ENCODE results near the gene L3MBTL4. TPM values are rescaled to one million over a fixed set of nuclear protein-coding genes. Genes with fewer than 3 reads are reported as not detected.

Gene L3MBTL4
- total RNA-seq, 4 donors from 2014 or later: 5.6 to 45.7 (median 12.0) TPM

DNA sequence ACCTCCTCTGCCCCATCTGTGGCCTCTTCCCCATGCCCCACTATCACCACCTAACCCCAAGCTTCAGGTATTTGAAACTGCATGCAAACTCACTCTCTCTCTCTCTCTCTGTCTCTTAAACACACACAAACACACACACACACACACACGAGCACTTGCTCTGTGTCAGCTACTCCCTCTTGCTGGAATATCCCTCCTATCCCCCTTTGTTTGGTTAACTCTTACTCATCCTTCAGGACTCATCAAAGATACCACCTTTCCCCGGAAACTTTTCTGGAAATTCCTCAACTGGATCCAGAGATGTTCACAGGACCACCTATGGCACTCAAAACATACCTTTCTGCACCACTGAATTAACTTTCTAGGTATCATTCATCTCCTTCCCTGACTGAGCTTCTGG lies 296.6 kb downstream of the L3MBTL4 start:
- no peak overlapping the region for H3K27ac ChIP-seq
- no peaks in the 10 kb centered on the region for H3K4me1 ChIP-seq
- intact Hi-C loops (cut with DNase I; ENCODE audit: low total_unique reads): no loop called here
- H3K36me3 ChIP-seq: no peaks in the 10 kb centered on the region
- TF ChIP-seq, protein P1, sequence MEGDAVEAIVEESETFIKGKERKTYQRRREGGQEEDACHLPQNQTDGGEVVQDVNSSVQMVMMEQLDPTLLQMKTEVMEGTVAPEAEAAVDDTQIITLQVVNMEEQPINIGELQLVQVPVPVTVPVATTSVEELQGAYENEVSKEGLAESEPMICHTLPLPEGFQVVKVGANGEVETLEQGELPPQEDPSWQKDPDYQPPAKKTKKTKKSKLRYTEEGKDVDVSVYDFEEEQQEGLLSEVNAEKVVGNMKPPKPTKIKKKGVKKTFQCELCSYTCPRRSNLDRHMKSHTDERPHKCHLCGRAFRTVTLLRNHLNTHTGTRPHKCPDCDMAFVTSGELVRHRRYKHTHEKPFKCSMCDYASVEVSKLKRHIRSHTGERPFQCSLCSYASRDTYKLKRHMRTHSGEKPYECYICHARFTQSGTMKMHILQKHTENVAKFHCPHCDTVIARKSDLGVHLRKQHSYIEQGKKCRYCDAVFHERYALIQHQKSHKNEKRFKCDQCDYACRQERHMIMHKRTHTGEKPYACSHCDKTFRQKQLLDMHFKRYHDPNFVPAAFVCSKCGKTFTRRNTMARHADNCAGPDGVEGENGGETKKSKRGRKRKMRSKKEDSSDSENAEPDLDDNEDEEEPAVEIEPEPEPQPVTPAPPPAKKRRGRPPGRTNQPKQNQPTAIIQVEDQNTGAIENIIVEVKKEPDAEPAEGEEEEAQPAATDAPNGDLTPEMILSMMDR (IDR thresholded peaks at IDR 0.05): no peak
- TF ChIP-seq POLR2A (IDR thresholded peaks at IDR 0.05): no peak
- DNase-seq: no peak
- H3K9me3 ChIP-seq: no peaks in the 10 kb centered on the region
- no peaks in the 10 kb centered on the region for H3K27me3 ChIP-seq
- no peak overlapping the region for H3K4me3 ChIP-seq

DNA sequence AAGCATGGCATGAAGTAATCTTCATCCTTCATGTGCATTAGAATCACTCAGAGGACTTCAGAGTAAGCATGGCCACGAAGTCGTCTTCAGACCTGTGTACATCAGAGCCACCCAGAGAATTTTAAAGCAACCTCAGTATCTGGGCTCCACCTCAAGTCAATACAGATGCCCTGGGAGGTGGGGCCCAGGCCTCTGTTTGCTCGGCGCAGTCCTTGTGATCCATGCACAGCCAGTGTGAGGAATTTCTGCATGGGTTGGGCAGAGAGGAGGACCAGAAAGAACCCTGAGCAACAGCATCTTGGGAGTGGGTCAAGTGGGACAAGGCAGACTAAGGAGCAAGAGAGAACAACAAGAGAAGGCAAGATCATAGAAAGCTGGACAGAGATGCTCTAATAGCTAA lies 299.0 kb downstream of the L3MBTL4 start:
- no peaks in the 10 kb centered on the region for H3K4me1 ChIP-seq
- H3K9me3 ChIP-seq: no peaks in the 10 kb centered on the region
- no peaks in the 10 kb centered on the region for H3K36me3 ChIP-seq
- no peak for DNase-seq
- no peak overlapping the region for H3K27ac ChIP-seq
- H3K27me3 ChIP-seq: no peaks in the 10 kb centered on the region
- TF ChIP-seq, protein P1 (IDR thresholded peaks at IDR 0.05): no peak
- no peak overlapping the region for H3K4me3 ChIP-seq
- intact Hi-C loops (cut with DNase I; ENCODE audit: low total_unique reads): no loop called here

DNA sequence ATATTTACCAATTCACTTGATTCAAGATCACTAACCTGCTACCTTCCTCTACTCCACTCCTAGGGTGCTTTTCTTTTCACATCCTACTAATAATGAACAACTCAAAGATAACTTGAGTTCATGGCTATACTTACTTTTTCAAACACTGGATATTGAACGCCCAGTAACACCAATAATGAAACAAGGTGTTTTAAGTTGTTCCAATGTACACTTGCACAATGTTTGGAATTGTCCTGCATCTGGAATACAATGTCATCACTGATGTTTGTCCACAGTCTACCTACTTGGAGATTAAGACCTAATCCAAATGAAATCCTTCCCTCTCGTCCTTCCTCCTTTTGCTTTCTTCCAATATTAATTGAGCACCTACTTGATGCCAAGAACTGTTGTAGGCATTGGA lies 301.1 kb downstream of the L3MBTL4 start:
- TF ChIP-seq, protein P1 (IDR thresholded peaks at IDR 0.05): no peak
- TF ChIP-seq POLR2A (IDR thresholded peaks at IDR 0.05): no peak
- H3K4me1 ChIP-seq: no peaks in the 10 kb centered on the region
- H3K36me3 ChIP-seq: no peaks in the 10 kb centered on the region
- intact Hi-C loops (cut with DNase I; ENCODE audit: low total_unique reads): no loop called here
- H3K27me3 ChIP-seq: no peaks in the 10 kb centered on the region
- DNase-seq: no peak
- H3K9me3 ChIP-seq: no peaks in the 10 kb centered on the region
- H3K27ac ChIP-seq: no peak overlapping the region
- no peak overlapping the region for H3K4me3 ChIP-seq

DNA sequence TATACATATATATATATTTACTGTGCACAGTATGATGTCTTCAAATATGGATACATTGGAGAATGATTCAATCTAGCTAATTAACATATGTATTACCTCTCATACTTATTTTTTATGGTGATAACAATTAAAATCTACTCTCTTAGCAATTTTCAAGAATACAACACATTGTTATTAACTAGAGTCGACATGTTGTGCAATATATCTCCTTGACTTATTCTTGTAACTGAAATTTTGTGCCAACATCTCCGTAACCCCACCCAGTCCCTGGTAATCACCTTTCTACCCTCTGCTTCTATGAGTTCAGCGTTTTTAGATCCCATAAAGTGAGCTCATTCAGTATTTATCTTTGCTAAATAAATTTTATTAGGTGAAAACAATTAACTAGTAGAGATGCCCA lies 303.0 kb downstream of the L3MBTL4 start:
- no peak for DNase-seq
- H3K4me3 ChIP-seq: no peak overlapping the region
- intact Hi-C loops (cut with DNase I; ENCODE audit: low total_unique reads): no loop called here
- H3K27me3 ChIP-seq: no peaks in the 10 kb centered on the region
- TF ChIP-seq, protein P1 (IDR thresholded peaks at IDR 0.05): no peak
- TF ChIP-seq POLR2A (IDR thresholded peaks at IDR 0.05): no peak
- H3K9me3 ChIP-seq: no peaks in the 10 kb centered on the region
- no peaks in the 10 kb centered on the region for H3K36me3 ChIP-seq
- no peak overlapping the region for H3K27ac ChIP-seq
- H3K4me1 ChIP-seq: no peaks in the 10 kb centered on the region

DNA sequence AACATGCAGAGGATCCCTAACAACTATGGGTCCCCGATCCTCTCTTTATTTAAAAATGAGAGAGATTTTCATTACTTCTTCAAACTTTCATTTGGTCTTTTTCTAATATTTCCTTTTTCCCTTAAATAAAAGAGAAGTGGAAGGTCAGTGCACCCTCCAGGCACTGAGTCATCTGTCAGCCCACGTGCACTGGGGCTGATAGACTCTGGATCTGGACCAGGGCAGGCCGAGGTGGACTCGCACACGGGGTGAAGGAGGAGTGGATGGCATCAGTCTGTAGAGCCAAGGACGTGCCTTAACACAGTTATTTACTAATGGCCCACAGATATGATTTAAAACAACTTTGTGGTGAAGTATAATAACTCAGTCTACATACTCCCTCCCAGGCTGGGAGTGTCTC lies 305.0 kb downstream of the L3MBTL4 start:
- intact Hi-C loops (cut with DNase I; ENCODE audit: low total_unique reads): no loop called here
- Histone ChIP-seq H3K27me3 (no peaks in the 10 kb centered on the region), H3K9me3 (no peaks in the 10 kb centered on the region), H3K27ac (no peak overlapping the region), H3K36me3 (no peaks in the 10 kb centered on the region), H3K4me1 (no peaks in the 10 kb centered on the region), H3K4me3 (no peak overlapping the region)
- TF ChIP-seq, protein P1 (IDR thresholded peaks at IDR 0.05): no peak
- TF ChIP-seq POLR2A (IDR thresholded peaks at IDR 0.05): no peak
- DNase-seq: no peak
